ENCODE data around the gene RAX.

RAX gene

GRCh38 chr18:59231114-59231513 is 42.1 kb downstream of the RAX start:
- FAIRE-seq (peak; percentile 98), DNase-seq (ENCODE audit: insufficient read length, low spot score) (no peak)
- no peak for TF ChIP-seq CTCF (IDR thresholded peaks at IDR 0.05; ENCODE audit: insufficient read depth, missing control alignments)

GRCh38 chr18:59229701-59230443 is 43.4 kb downstream of the RAX start:
- TF ChIP-seq CTCF (IDR thresholded peaks at IDR 0.05; ENCODE audit: insufficient read depth, missing control alignments), result no peak
- FAIRE-seq (peak; percentile 6), DNase-seq (ENCODE audit: insufficient read length, low spot score) (no peak)

- DNase-seq (ENCODE audit: insufficient read length, low spot score) (no peak), FAIRE-seq (no peak)
Measured at GRCh38 chr18:59229191-59229590, 44.1 kb downstream of the RAX start.

GRCh38 chr18:59228351-59228750 is 44.9 kb downstream of the RAX start:
- FAIRE-seq (no peak), DNase-seq (ENCODE audit: insufficient read length, low spot score) (no peak)
- no peak for TF ChIP-seq CTCF (IDR thresholded peaks at IDR 0.05; ENCODE audit: insufficient read depth, missing control alignments)

More at GRCh38 chr18:59229191-59229590, 44.1 kb downstream of the RAX start:
- no peak for TF ChIP-seq CTCF (IDR thresholded peaks at IDR 0.05; ENCODE audit: insufficient read depth, missing control alignments)

- FAIRE-seq, result no peak
- no peak for DNase-seq (ENCODE audit: insufficient read length, low spot score)
- no peak for TF ChIP-seq CTCF (IDR thresholded peaks at IDR 0.05; ENCODE audit: insufficient read depth, missing control alignments)
Measured at GRCh38 chr18:59222341-59222740, 50.9 kb downstream of the RAX start.

GRCh38 chr18:59220784-59221765 is 52.2 kb downstream of the RAX start:
- DNase-seq (ENCODE audit: insufficient read length, low spot score) (peak; percentile 59), FAIRE-seq (peak; percentile 32)
- TF ChIP-seq CTCF (IDR thresholded peaks at IDR 0.05; ENCODE audit: insufficient read depth, missing control alignments), result no peak
